Tibial nerve (tissue), 4 donors: ENCODE data around the gene MEIS1.

Experiments used
- CTCF ChIP-seq, 5 experiments: fragments of 200-600 bp in 3 of 5; fragments of 450-650 bp in 2 of 5; sonication (generic) in 3 of 5; IDR thresholded peaks; one replicate each; pipeline ENCODE4 v1.5.1; 2016 to 2019; ENCODE audit warnings: antibody characterized with exemption in 5 of 5, mild to moderate bottlenecking in 3 of 5, moderate library complexity in 2 of 5
- EP300 ChIP-seq, 2 donors: sonication (generic); formaldehyde crosslinking; IDR thresholded peaks; one replicate each; pipeline ENCODE4 v1.6.1; 2017; ENCODE audit warnings: antibody characterized with exemption in 2 of 2, mild to moderate bottlenecking in 1 of 2
- POLR2A ChIP-seq, 2 donors: fragments of 450-650 bp; IDR thresholded peaks; one replicate each; pipeline ENCODE4 v1.6.1; 2017; ENCODE audit warnings: antibody characterized with exemption in 2 of 2, mild to moderate bottlenecking in 2 of 2, moderate library complexity in 2 of 2

GRCh38 chr2:66463206-66463755 lies 28.4 kb downstream of the MEIS1 start:
- TF ChIP-seq CTCF (IDR thresholded peaks at IDR 0.05) (no peak), POLR2A (IDR thresholded peaks at IDR 0.05) (no peak), EP300 (IDR thresholded peaks at IDR 0.05) (no peak)
